Trophoblast cell (in vitro differentiated cells and primary cell): Measurements from ENCODE around the gene MORN5.
"Not testable (repeated sequence)": the region's sequence is repeated elsewhere in the genome, so short reads cannot be mapped to it uniquely, and the experiment has no call there.

Experiments
- DNase-seq, 2 donors: peaks; one replicate each; pipeline ENCODE4 v3.0.0-alpha.2; 2016
- H2AFZ ChIP-seq: 2 replicates; pipeline ENCODE4 v1.6.1; 2013; ENCODE audit warnings: low read length, moderate library complexity, mild to moderate bottlenecking; ENCODE audit not compliant: insufficient read depth, poor library complexity
- H2AK5ac ChIP-seq: 2 replicates; pipeline ENCODE4 v1.6.1; 2013; ENCODE audit warnings: mild to moderate bottlenecking, low read length
- H2BK120ac ChIP-seq: 2 replicates; pipeline ENCODE4 v1.6.1; 2013; ENCODE audit warnings: low read length, mild to moderate bottlenecking, moderate library complexity; ENCODE audit not compliant: insufficient read depth, poor library complexity
- H2BK12ac ChIP-seq: 2 replicates; pipeline ENCODE4 v1.6.1; 2013; ENCODE audit warnings: mild to moderate bottlenecking, low read length, moderate library complexity
- H2BK5ac ChIP-seq: 2 replicates; pipeline ENCODE4 v1.6.1; 2013; ENCODE audit warnings: low read length, low read depth, moderate library complexity, mild to moderate bottlenecking; ENCODE audit not compliant: poor library complexity
- H3K14ac ChIP-seq: 2 replicates; pipeline ENCODE4 v1.6.1; 2013; ENCODE audit warnings: mild to moderate bottlenecking, low read length
- H3K18ac ChIP-seq: 2 replicates; pipeline ENCODE4 v1.6.1; 2013; ENCODE audit warnings: mild to moderate bottlenecking, low read length
- H3K23ac ChIP-seq: 2 replicates; pipeline ENCODE4 v1.6.1; 2013; ENCODE audit warnings: low read length
- H3K27ac ChIP-seq: 2 replicates; pipeline ENCODE4 v1.5.1; 2013; ENCODE audit warnings: low read depth, mild to moderate bottlenecking, inconsistent platforms, low read length, moderate library complexity
- H3K27me3 ChIP-seq: 2 replicates; pipeline ENCODE4 v1.6.1; 2013; ENCODE audit warnings: inconsistent platforms, mild to moderate bottlenecking, low read length, moderate library complexity; ENCODE audit not compliant: insufficient read depth
- H3K36me3 ChIP-seq, 2 experiments: 1 replicate in 1 of 2; 2 replicates in 1 of 2; pipeline ENCODE4 v1.6.1; 2013; ENCODE audit warnings: low read length in 2 of 2, mild to moderate bottlenecking in 2 of 2, moderate library complexity in 1 of 2; ENCODE audit not compliant: insufficient read depth in 2 of 2, control insufficient read depth in 1 of 2
- H3K4ac ChIP-seq: 2 replicates; pipeline ENCODE4 v1.6.1; 2013; ENCODE audit warnings: low read depth, mild to moderate bottlenecking, low read length, moderate library complexity
- H3K4me1 ChIP-seq, 2 experiments: 1 replicate in 1 of 2; 2 replicates in 1 of 2; pipeline ENCODE4 v1.6.1; 2013; ENCODE audit warnings: low read length in 2 of 2, mild to moderate bottlenecking in 2 of 2, moderate library complexity in 1 of 2; ENCODE audit not compliant: insufficient read depth in 2 of 2, control insufficient read depth in 1 of 2
- H3K4me2 ChIP-seq: 2 replicates; pipeline ENCODE4 v1.6.1; 2013; ENCODE audit warnings: inconsistent platforms, mild to moderate bottlenecking, low read length, moderate library complexity
- H3K4me3 ChIP-seq: 2 replicates; pipeline ENCODE4 v1.5.1; 2013; ENCODE audit warnings: mild to moderate bottlenecking, low read depth, low read length, inconsistent platforms
- H3K79me1 ChIP-seq: one replicate; pipeline ENCODE4 v1.6.1; 2013; ENCODE audit warnings: low read length
- H3K79me2 ChIP-seq: 2 replicates; pipeline ENCODE4 v1.6.1; 2013; ENCODE audit warnings: low read length, mild to moderate bottlenecking; ENCODE audit not compliant: control insufficient read depth, insufficient read depth, poor library complexity
- H3K9ac ChIP-seq: 2 replicates; pipeline ENCODE4 v1.6.1; 2013; ENCODE audit warnings: mild to moderate bottlenecking, low read length
- H3K9me3 ChIP-seq: 2 replicates; pipeline ENCODE4 v1.6.1; 2013; ENCODE audit warnings: low read depth, mild to moderate bottlenecking, control low read depth, inconsistent platforms, low read length; ENCODE audit not compliant: insufficient read depth
- H4K12ac ChIP-seq: 2 replicates; pipeline ENCODE4 v1.6.1; 2013; ENCODE audit warnings: low read depth, mild to moderate bottlenecking, low read length, moderate library complexity
- H4K8ac ChIP-seq: 2 replicates; pipeline ENCODE4 v1.6.1; 2013; ENCODE audit warnings: low read depth, mild to moderate bottlenecking, low read length, moderate library complexity
- H4K91ac ChIP-seq: one replicate; pipeline ENCODE4 v1.6.1; 2013; ENCODE audit warnings: low read depth, mild to moderate bottlenecking, low read length, moderate library complexity
- WGBS: extraction: QIAGEN DNeasy Blood & Tissue Kit; methylation state at CpG from one replicate; pipeline ENCODE4 v1.1.7; 2013; ENCODE audit warnings: missing lambda C conversion rate; ENCODE audit not compliant: insufficient read length, insufficient coverage; ENCODE audit errors: extremely low coverage; 5-methylcytosine and 5-hydroxymethylcytosine counted together

Gene MORN5

DNA sequence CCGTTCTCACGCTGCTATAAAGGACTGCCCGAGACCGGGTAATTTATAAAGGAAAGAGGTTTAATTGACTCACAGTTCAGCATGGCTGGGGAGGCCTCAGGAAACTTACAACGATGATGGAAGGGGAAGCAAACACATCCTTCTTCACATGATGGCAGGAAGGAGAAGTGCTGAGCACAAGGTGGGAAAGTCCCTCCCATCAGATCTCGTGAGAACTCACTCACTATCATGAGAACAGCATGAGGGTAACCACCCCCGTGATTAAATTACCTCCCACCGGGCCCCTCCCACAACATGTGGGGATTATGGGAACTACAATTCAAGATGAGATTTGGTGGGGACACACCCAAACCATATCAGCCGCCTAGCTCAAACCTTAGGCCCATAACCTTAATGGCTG lies 42.5 kb upstream of the MORN5 start:
- not testable (repeated sequence) for H3K4me2 ChIP-seq, H2AK5ac ChIP-seq, H3K18ac ChIP-seq, H3K14ac ChIP-seq, H3K27me3 ChIP-seq, H3K79me1 ChIP-seq, H3K4me1 ChIP-seq, H2BK120ac ChIP-seq, H4K8ac ChIP-seq, H3K36me3 ChIP-seq, DNase-seq, H3K4me3 ChIP-seq, H4K12ac ChIP-seq, H2BK5ac ChIP-seq, H2BK12ac ChIP-seq, H4K91ac ChIP-seq, H3K79me2 ChIP-seq, H3K9me3 ChIP-seq, H2AFZ ChIP-seq, H3K23ac ChIP-seq, H3K4ac ChIP-seq, H3K9ac ChIP-seq, H3K27ac ChIP-seq
- no CpG with 5 or more reads among the region's 9 CpGs for WGBS

DNA sequence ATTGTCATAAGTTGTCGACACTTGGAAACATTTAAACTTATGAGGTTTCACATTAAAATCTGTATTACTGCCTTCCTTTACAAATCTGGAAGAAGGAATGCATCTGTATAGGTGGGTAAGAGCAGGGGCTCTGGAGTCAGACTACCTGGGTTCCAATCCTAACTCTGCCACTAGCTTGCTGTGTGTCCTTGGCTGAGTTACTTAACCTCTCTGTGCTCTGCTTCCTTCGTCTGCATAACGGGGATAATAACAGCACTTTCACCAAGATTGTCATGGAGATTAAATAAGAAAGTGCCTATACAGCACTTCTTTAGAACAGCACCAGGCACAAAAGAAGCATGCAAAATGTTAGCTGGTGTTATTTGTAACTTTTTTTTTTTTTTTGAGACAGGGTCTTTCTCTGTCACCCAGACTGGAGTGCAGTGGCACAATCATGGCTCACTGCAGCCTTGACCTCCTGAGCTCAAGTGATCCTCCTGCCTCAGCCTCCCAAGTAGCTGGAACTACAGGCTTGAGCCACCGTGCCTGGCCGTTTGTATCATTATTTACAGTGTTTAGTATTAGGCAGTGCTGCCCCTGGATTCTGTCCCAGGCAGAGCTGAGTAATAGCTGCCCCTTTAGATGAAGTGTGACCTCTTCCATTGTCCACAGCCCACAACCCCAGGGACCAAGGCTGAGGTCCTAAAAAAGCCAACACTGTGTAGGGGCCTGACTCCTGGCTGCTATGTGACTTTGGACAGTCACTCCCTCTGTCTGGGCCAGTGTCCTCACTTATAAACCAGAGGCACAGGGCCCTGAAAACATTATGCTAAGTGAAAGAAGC lies 41.2 kb upstream of the MORN5 start:
- WGBS = no CpG with 5 or more reads among the region's 5 CpGs
- no peaks in the 10 kb centered on the region for H3K79me2 ChIP-seq
- no peaks in the 10 kb centered on the region for H3K9me3 ChIP-seq
- H2BK120ac ChIP-seq = no peak overlapping the region
- no peak overlapping the region for H2BK5ac ChIP-seq
- H3K27ac ChIP-seq = no peak overlapping the region
- no peak overlapping the region for H2AFZ ChIP-seq
- H2BK12ac ChIP-seq = no peak overlapping the region
- H3K18ac ChIP-seq = no peak overlapping the region
- H3K4me2 ChIP-seq = no peak overlapping the region
- no peak for DNase-seq
- no peak overlapping the region for H4K91ac ChIP-seq
- no peak overlapping the region for H3K4me3 ChIP-seq
- peaks cover 4 to 9% of the 10 kb centered on the region in 2 experiments for H3K4me1 ChIP-seq
- H4K8ac ChIP-seq = no peak overlapping the region
- H3K36me3 ChIP-seq = no peaks in the 10 kb centered on the region
- H3K27me3 ChIP-seq = no peaks in the 10 kb centered on the region
- H3K4ac ChIP-seq = no peak overlapping the region
- H3K79me1 ChIP-seq = no peaks in the 10 kb centered on the region
- H2AK5ac ChIP-seq = no peak overlapping the region
- no peak overlapping the region for H4K12ac ChIP-seq
- no peak overlapping the region for H3K9ac ChIP-seq
- no peak overlapping the region for H3K14ac ChIP-seq
- H3K23ac ChIP-seq = no peak overlapping the region

DNA sequence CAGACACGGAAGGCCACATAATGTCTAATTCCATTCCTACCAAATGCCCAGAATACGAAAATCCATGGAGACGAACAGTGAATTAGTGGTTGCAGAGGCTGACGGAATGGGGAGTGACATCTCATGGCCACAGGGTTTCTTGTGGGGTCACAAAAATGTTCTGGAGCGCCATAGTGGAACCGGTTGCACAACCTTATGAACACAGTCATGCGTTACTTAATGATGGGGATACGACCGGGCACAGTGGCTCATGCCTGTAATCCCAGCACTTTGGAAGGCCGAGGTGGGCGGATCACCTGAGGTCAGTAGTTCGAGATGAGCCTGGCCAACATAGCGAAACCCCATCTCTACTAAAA lies 40.6 kb upstream of the MORN5 start:
- Histone ChIP-seq H2BK12ac (no peak overlapping the region), H3K9me3 (no peaks in the 10 kb centered on the region), H3K79me2 (no peaks in the 10 kb centered on the region), H3K4ac (no peak overlapping the region), H3K4me3 (no peak overlapping the region), H2AFZ (no peak overlapping the region), H4K12ac (no peak overlapping the region), H2BK120ac (no peak overlapping the region), H3K36me3 (no peaks in the 10 kb centered on the region), H3K23ac (no peak overlapping the region), H3K27me3 (no peaks in the 10 kb centered on the region), H3K14ac (no peak overlapping the region), H4K8ac (no peak overlapping the region), H3K79me1 (no peaks in the 10 kb centered on the region), H4K91ac (no peak overlapping the region), H2AK5ac (no peak overlapping the region), H3K4me1 (peaks cover 4 to 9% of the 10 kb centered on the region in 2 experiments), H3K4me2 (no peak overlapping the region), H3K9ac (no peak overlapping the region), H3K27ac (no peak overlapping the region), H3K18ac (no peak overlapping the region), H2BK5ac (no peak overlapping the region)
- no peak for DNase-seq
- no CpG with 5 or more reads among the region's 13 CpGs for WGBS

DNA sequence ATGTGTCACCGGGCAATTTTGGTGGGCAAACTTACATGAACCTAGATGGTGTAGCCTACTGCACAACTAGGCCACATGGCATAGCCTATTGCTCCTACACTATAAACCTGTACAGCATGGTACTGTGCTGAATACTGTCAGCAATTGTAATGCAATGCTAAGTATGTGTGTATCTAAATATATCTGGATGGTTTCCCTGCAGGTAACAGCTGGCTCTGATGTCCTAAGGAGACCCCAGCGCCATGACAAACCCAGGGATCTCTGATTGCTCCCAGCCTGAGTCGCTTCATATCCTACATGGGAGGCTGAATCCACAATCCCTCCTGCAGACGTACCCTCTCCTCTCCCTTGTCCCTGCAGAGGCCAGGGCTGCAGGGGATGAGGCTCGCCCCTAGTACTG lies 40.0 kb upstream of the MORN5 start:
- H3K14ac ChIP-seq = no peak overlapping the region
- H2BK12ac ChIP-seq = no peak overlapping the region
- WGBS = no CpG with 5 or more reads among the region's 5 CpGs

More for the DNA sequence above, 40.0 kb upstream of the MORN5 start:
- H3K4me2 ChIP-seq = no peak overlapping the region
- no peak overlapping the region for H3K4ac ChIP-seq
- no peak overlapping the region for H3K4me3 ChIP-seq
- H4K12ac ChIP-seq = no peak overlapping the region
- no peak overlapping the region for H3K9ac ChIP-seq
- H3K9me3 ChIP-seq = no peaks in the 10 kb centered on the region
- no peaks in the 10 kb centered on the region for H3K36me3 ChIP-seq
- no peak overlapping the region for H4K8ac ChIP-seq
- no peak overlapping the region for H3K27ac ChIP-seq
- peaks cover 4 to 9% of the 10 kb centered on the region in 2 experiments for H3K4me1 ChIP-seq
- no peak overlapping the region for H2AK5ac ChIP-seq
- H2BK120ac ChIP-seq = no peak overlapping the region
- no peaks in the 10 kb centered on the region for H3K27me3 ChIP-seq
- H3K23ac ChIP-seq = no peak overlapping the region
- H4K91ac ChIP-seq = no peak overlapping the region
- no peak overlapping the region for H3K18ac ChIP-seq
- DNase-seq = no peak
- no peak overlapping the region for H2BK5ac ChIP-seq
- no peak overlapping the region for H2AFZ ChIP-seq
- H3K79me1 ChIP-seq = no peaks in the 10 kb centered on the region
- H3K79me2 ChIP-seq = no peaks in the 10 kb centered on the region
